Tibial artery (tissue), 4 donors: ENCODE results near the gene ATP5MK.
"Not testable (repeated sequence)": the region's sequence is repeated elsewhere in the genome, so short reads cannot be mapped to it uniquely, and the experiment has no call there.

Experiments
- DNase-seq, 2 donors: peaks; one replicate each; pipeline ENCODE4 v3.0.0-alpha.2; 2019
- H3K27ac ChIP-seq, 2 donors: fragments of 200-600 bp; sonication (generic) in 1 of 2; 1 replicate in 1 of 2; 2 replicates in 1 of 2; pipeline ENCODE4 v1.5.1; 2018 to 2019; ENCODE audit warnings: mild to moderate bottlenecking in 1 of 2
- H3K27me3 ChIP-seq, 2 donors: fragments of 200-600 bp; sonication (generic) in 1 of 2; one replicate each; pipeline versions ENCODE4 v1.5.1 to v1.6.0; 2016 to 2019
- H3K36me3 ChIP-seq, 3 donors: fragments of 200-600 bp; sonication (generic) in 2 of 3; one replicate each; pipeline ENCODE4 v1.5.1; 2016 to 2019; ENCODE audit warnings: mild to moderate bottlenecking in 2 of 3
- H3K4me1 ChIP-seq, 4 donors: fragments of 200-600 bp; sonication (generic) in 2 of 4; 1 replicate in 3 of 4; 2 replicates in 1 of 4; pipeline ENCODE4 v1.5.1; 2016 to 2019
- H3K4me3 ChIP-seq, 2 donors: fragments of 200-600 bp; sonication (generic) in 1 of 2; 1 replicate in 1 of 2; 2 replicates in 1 of 2; pipeline ENCODE4 v1.5.1; 2018 to 2019; ENCODE audit warnings: mild to moderate bottlenecking in 2 of 2
- H3K9me3 ChIP-seq, 3 donors: fragments of 200-600 bp; sonication (generic) in 1 of 3; one replicate each; pipeline ENCODE4 v1.5.1; 2016 to 2019
- CTCF ChIP-seq, 2 experiments: fragments of 200-600 bp in 1 of 2; fragments of 450-650 bp in 1 of 2; IDR thresholded peaks; one replicate each; pipeline ENCODE4 v1.5.1; 2017 to 2019; ENCODE audit warnings: antibody characterized with exemption in 2 of 2, mild to moderate bottlenecking in 1 of 2, moderate library complexity in 1 of 2
- intact Hi-C: fragments of 100-400 bp; cut with DNase I; formaldehyde crosslinking; loops from one replicate; pipeline ENCODE4 v1.15.0; 2023; ENCODE audit warnings: low total_unique reads

Gene ATP5MK

GRCh38 chr10:103419101-103419500 lies 22.8 kb upstream of the ATP5MK start:
- intact Hi-C loops: no loop called here
- TF ChIP-seq CTCF (IDR thresholded peaks at IDR 0.05): no peak
- no peak overlapping the region for H3K4me3 ChIP-seq
- no peaks in the 10 kb centered on the region for H3K27me3 ChIP-seq
- no peak overlapping the region for H3K27ac ChIP-seq
- DNase-seq: no peak
- H3K9me3 ChIP-seq: no peaks in the 10 kb centered on the region
- no peaks in the 10 kb centered on the region for H3K4me1 ChIP-seq
- H3K36me3 ChIP-seq: peaks cover 80 to 98% (median 95%) of the 10 kb centered on the region in 3 donors

- no peaks in the 10 kb centered on the region for H3K27me3 ChIP-seq
- H3K9me3 ChIP-seq: no peaks in the 10 kb centered on the region
- no peaks in the 10 kb centered on the region for H3K4me1 ChIP-seq
- H3K27ac ChIP-seq: no peak overlapping the region
- no peak for DNase-seq
- H3K36me3 ChIP-seq: peaks cover 81 to 98% (median 95%) of the 10 kb centered on the region in 3 donors
- no peak overlapping the region for H3K4me3 ChIP-seq
- intact Hi-C loops: loop anchor here (2.0 kb wide), 1 partner anchor 67 kb away; no protein-coding TSS in a partner anchor
- TF ChIP-seq CTCF (IDR thresholded peaks at IDR 0.05): no peak
These were observed 21.3 kb upstream of the ATP5MK start for GRCh38 chr10:103417601-103418000.

GRCh38 chr10:103417148-103417469 lies 20.8 kb upstream of the ATP5MK start:
- H3K27me3 ChIP-seq, H3K4me3 ChIP-seq, DNase-seq, H3K9me3 ChIP-seq, H3K4me1 ChIP-seq, H3K27ac ChIP-seq: not testable (repeated sequence)
- H3K36me3 ChIP-seq: peaks cover 81 to 98% (median 95%) of the 10 kb centered on the region in 3 donors
- intact Hi-C loops: loop anchor here (2.0 kb wide), 1 partner anchor 68 kb away; no protein-coding TSS in a partner anchor

GRCh38 chr10:103416436-103417147 lies 20.3 kb upstream of the ATP5MK start:
- Histone ChIP-seq H3K4me3 (no peak overlapping the region), H3K4me1 (no peaks in the 10 kb centered on the region), H3K27me3 (no peaks in the 10 kb centered on the region), H3K36me3 (peaks cover 85 to 99% (median 98%) of the 10 kb centered on the region in 3 donors), H3K27ac (no peak overlapping the region), H3K9me3 (no peaks in the 10 kb centered on the region)
- intact Hi-C loops: loop anchor here (2.0 kb wide), 1 partner anchor 68 kb away; no protein-coding TSS in a partner anchor
- TF ChIP-seq CTCF (IDR thresholded peaks at IDR 0.05): peak; percentile 69 to 75
- peak; percentile 77 to 83 for DNase-seq

- Histone ChIP-seq H3K9me3 (no peaks in the 10 kb centered on the region), H3K4me1 (no peaks in the 10 kb centered on the region), H3K27ac (no peak overlapping the region), H3K36me3 (peaks cover 82 to 98% (median 98%) of the 10 kb centered on the region in 3 donors), H3K27me3 (no peaks in the 10 kb centered on the region), H3K4me3 (no peak overlapping the region)
- intact Hi-C loops: no loop called here
- no peak for DNase-seq
- TF ChIP-seq CTCF (IDR thresholded peaks at IDR 0.05): no peak
These were observed 19.3 kb upstream of the ATP5MK start for GRCh38 chr10:103415581-103415980.

GRCh38 chr10:103413564-103413963 lies 17.3 kb upstream of the ATP5MK start:
- H3K9me3 ChIP-seq: no peaks in the 10 kb centered on the region
- no peak for DNase-seq
- no peak for TF ChIP-seq CTCF (IDR thresholded peaks at IDR 0.05)
- H3K4me1 ChIP-seq: no peaks in the 10 kb centered on the region
- no peak overlapping the region for H3K27ac ChIP-seq
- H3K27me3 ChIP-seq: no peaks in the 10 kb centered on the region
- peaks cover 79 to 96% (median 91%) of the 10 kb centered on the region in 3 donors for H3K36me3 ChIP-seq
- intact Hi-C loops: no loop called here
- no peak overlapping the region for H3K4me3 ChIP-seq
